ENCODE measurements around the gene LDLRAD4.
"Not testable (repeated sequence)": the region's sequence is repeated elsewhere in the genome, so short reads cannot be mapped to it uniquely, and the experiment has no call there.

Gene LDLRAD4

DNA sequence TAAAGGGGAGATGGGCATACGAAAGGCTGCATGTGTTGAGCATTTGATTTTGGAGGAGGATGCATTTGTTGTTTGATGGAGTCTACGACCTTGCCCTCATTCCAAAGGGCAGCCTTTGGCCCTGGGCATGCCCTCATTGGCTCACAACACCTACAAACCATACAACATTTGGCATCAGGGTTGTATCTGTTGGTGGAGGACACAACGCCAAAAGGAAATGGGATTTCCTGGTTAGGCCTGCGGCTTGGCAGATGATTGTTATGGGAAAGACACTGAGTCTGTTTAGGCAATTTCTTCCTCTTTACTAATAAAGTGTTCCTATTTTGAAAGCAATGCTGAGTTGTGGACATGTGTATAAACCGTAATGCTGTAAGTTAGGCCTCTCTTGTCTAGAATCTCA is 246.9 kb downstream of the LDLRAD4 start:
- Histone ChIP-seq H3K9me3 (ENCODE audit: control insufficient read depth in 5 of 5, low read length in 5 of 5) (peaks cover 0 to 2% (median 0%) of the 10 kb centered on the region in 5 donors), H3K36me3 (ENCODE audit: control insufficient read depth in 5 of 5, insufficient read depth in 5 of 5, low read length in 5 of 5) (no peaks in the 10 kb centered on the region), H3K27ac (ENCODE audit: low read depth, low read length) (peak overlapping the region; percentile 57), H3K9ac (ENCODE audit: low read length in 5 of 5) (no peak overlapping the region), H3K27me3 (ENCODE audit: control insufficient read depth in 5 of 5, insufficient read depth in 4 of 5, low read length in 5 of 5) (no peaks in the 10 kb centered on the region), H3K4me3 (ENCODE audit: low read depth in 1 of 5, low read length in 5 of 5) (peak overlapping the region in 4 of 5 donors; percentile 2 to 41 (median 20)), H3K4me1 (ENCODE audit: control insufficient read depth in 5 of 5, insufficient read depth in 5 of 5, low read length in 5 of 5) (peaks cover 2 to 46% (median 17%) of the 10 kb centered on the region in 5 donors)

DNA sequence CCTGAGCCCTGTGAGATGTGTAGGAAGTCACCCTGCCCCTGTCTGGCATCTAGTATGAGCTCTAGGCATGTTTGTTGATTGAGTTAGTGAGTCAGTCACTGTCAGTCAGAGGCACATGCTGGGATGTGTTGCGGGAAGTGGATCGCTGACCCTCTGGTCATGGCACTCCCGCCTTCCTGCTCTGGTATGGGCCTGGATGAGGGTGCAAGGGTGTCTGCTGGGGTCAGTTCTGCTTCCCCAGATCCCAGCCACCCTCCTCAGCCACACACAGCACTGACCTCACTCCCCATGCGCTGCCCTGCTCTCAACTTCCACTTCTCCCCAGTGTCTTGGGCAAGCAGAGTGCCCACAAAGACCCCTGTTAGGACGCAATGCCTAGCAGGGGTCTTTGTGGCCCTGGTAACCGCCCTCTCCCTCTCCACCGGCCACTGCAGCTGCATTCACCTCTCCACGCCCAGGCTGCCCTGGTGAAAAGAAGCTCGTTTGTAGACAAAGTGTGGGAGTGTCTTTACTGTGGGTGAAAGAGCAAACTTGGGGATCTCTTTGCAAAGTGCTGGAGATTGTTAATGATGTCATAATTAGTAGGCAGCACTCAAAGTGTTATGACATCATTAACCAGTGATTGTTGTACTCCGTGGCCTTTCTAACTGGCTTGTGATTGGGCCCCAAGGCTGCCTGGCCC is 252.1 kb downstream of the LDLRAD4 start:
- H3K9ac ChIP-seq (ENCODE audit: low read length in 5 of 5), result no peak overlapping the region
- no peaks in the 10 kb centered on the region for H3K36me3 ChIP-seq (ENCODE audit: control insufficient read depth in 5 of 5, insufficient read depth in 5 of 5, low read length in 5 of 5)
- peaks cover 3 to 28% (median 12%) of the 10 kb centered on the region in 5 donors for H3K4me1 ChIP-seq (ENCODE audit: control insufficient read depth in 5 of 5, insufficient read depth in 5 of 5, low read length in 5 of 5)
- no peak overlapping the region for H3K4me3 ChIP-seq (ENCODE audit: low read depth in 1 of 5, low read length in 5 of 5)
- no peaks in the 10 kb centered on the region for H3K27me3 ChIP-seq (ENCODE audit: control insufficient read depth in 5 of 5, insufficient read depth in 4 of 5, low read length in 5 of 5)
- no peak overlapping the region for H3K27ac ChIP-seq (ENCODE audit: low read depth, low read length)
- peaks cover 0 to 2% (median 0%) of the 10 kb centered on the region in 5 donors for H3K9me3 ChIP-seq (ENCODE audit: control insufficient read depth in 5 of 5, low read length in 5 of 5)

DNA sequence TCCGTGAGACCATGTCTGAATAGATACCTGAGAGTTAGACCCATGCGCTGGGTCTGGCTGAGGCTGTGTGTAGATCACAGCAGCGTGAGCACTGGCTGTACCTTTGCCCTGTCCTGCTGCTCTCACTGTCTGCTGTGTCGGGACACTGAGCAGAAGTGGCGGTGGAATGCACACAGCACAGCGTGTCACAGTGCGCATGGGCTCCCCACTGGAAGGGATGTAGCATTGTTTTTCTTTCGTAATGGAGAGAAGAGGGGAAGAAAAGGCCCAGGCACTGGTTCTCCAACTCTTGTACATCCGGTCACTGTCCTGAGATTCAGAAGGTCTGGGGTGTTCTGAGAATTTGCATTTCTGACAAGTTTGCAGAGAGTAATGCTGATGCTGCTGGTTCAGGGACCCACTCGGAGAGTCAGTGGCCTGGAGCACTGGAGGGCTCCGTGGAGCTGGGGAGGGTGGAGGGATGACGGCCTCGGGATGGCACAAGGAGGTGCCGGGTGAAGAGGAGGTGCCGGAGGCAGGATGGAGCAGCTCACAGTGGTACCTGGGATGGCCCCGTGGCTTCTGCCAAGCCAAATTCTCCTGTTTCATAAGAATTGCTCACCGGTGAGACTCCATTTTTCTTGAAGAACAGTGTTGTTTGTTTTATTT is 252.8 kb downstream of the LDLRAD4 start:
- no peaks in the 10 kb centered on the region for H3K27me3 ChIP-seq (ENCODE audit: control insufficient read depth in 5 of 5, insufficient read depth in 4 of 5, low read length in 5 of 5)
- H3K27ac ChIP-seq (ENCODE audit: low read depth, low read length), result no peak overlapping the region
- H3K9me3 ChIP-seq (ENCODE audit: control insufficient read depth in 5 of 5, low read length in 5 of 5), result peaks cover 0 to 2% (median 0%) of the 10 kb centered on the region in 5 donors
- H3K36me3 ChIP-seq (ENCODE audit: control insufficient read depth in 5 of 5, insufficient read depth in 5 of 5, low read length in 5 of 5), result no peaks in the 10 kb centered on the region
- peaks cover 3 to 24% (median 10%) of the 10 kb centered on the region in 5 donors for H3K4me1 ChIP-seq (ENCODE audit: control insufficient read depth in 5 of 5, insufficient read depth in 5 of 5, low read length in 5 of 5)
- H3K4me3 ChIP-seq (ENCODE audit: low read depth in 1 of 5, low read length in 5 of 5), result no peak overlapping the region
- H3K9ac ChIP-seq (ENCODE audit: low read length in 5 of 5), result no peak overlapping the region

DNA sequence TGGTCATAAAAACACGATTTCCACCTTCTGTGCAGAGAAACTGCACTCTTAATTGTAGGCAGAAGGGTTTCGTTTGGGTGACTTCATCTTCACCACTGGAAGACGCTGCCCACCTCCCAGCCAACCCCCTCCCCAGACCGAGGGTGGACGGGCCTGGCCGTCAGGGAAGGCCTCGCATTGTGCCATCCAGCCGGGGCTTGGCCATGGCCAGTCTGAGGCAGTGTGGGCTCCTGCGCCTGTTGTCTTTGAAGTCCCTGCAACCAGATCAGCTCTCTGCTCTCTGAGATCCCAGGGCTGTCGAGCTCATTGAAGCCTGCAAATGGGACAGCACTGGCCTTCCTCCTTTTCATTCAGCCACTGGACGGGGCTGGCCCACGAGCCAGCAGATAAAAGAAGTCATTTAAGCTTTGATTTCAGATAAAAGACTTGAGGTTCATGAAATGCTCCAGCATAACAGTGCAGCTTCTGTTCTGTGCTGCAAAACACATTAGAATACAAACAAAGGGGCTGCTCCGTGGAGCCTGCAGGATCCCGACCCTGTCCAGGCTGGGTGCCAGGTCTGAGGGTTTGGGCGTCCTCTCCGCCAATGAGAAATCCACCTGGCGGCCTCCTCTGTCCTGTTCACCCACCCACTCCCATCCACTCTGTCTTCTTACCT is 253.5 kb downstream of the LDLRAD4 start:
- Histone ChIP-seq H3K36me3 (ENCODE audit: control insufficient read depth in 5 of 5, insufficient read depth in 5 of 5, low read length in 5 of 5) (no peaks in the 10 kb centered on the region), H3K27me3 (ENCODE audit: control insufficient read depth in 5 of 5, insufficient read depth in 4 of 5, low read length in 5 of 5) (no peaks in the 10 kb centered on the region), H3K4me3 (ENCODE audit: low read depth in 1 of 5, low read length in 5 of 5) (no peak overlapping the region), H3K9me3 (ENCODE audit: control insufficient read depth in 5 of 5, low read length in 5 of 5) (no peaks in the 10 kb centered on the region), H3K27ac (ENCODE audit: low read depth, low read length) (no peak overlapping the region), H3K9ac (ENCODE audit: low read length in 5 of 5) (no peak overlapping the region), H3K4me1 (ENCODE audit: control insufficient read depth in 5 of 5, insufficient read depth in 5 of 5, low read length in 5 of 5) (peaks cover 3 to 24% (median 10%) of the 10 kb centered on the region in 5 donors)

DNA sequence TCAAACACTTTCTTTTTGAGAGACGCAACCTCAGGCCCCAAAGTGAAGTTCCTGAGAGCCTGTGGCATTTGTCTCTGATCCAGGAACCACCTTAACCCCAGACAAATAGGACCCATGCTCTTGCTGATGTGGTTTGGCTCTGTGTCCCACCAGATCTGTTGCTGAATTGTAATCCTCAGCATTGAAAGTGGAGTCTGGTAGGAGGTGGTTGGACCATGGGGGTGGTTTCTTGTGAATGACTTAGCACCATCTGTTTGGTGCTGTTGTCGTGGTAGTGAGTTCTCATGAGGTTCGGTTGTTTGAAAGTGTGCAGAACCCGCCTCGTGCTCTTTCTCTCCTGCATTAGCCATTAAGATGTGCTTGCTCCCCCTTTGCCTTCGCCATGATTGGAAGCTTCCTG is 255.2 kb downstream of the LDLRAD4 start:
- Histone ChIP-seq H3K9ac (ENCODE audit: low read length in 5 of 5) (no peak overlapping the region), H3K4me1 (ENCODE audit: control insufficient read depth in 5 of 5, insufficient read depth in 5 of 5, low read length in 5 of 5) (peaks cover 3 to 24% (median 10%) of the 10 kb centered on the region in 5 donors), H3K27ac (ENCODE audit: low read depth, low read length) (no peak overlapping the region), H3K27me3 (ENCODE audit: control insufficient read depth in 5 of 5, insufficient read depth in 4 of 5, low read length in 5 of 5) (no peaks in the 10 kb centered on the region), H3K36me3 (ENCODE audit: control insufficient read depth in 5 of 5, insufficient read depth in 5 of 5, low read length in 5 of 5) (peaks cover 0 to 4% (median 0%) of the 10 kb centered on the region in 5 donors), H3K9me3 (ENCODE audit: control insufficient read depth in 5 of 5, low read length in 5 of 5) (no peaks in the 10 kb centered on the region), H3K4me3 (ENCODE audit: low read depth in 1 of 5, low read length in 5 of 5) (no peak overlapping the region)

DNA sequence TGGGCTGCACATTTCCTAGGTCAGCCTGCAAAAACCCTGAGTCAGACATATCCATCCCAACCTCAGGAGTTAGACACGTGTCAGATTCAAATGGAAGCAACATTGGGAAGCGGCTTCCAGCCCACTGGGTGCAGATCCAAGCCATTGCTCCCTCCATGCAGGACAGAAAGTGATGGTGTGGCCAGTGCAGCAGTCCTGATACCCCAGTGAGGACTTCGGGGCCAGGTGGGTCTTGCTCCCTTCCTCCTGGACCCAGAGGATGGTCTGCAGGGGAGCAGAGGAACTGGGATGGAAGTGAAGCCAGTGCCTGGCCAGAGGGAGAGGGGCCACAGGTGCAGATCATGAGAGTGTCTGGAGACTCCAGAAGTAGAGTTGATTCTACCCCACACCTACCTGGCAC is 255.8 kb downstream of the LDLRAD4 start:
- H3K27ac ChIP-seq (ENCODE audit: low read depth, low read length), result no peak overlapping the region
- no peak overlapping the region for H3K9ac ChIP-seq (ENCODE audit: low read length in 5 of 5)

DNA sequence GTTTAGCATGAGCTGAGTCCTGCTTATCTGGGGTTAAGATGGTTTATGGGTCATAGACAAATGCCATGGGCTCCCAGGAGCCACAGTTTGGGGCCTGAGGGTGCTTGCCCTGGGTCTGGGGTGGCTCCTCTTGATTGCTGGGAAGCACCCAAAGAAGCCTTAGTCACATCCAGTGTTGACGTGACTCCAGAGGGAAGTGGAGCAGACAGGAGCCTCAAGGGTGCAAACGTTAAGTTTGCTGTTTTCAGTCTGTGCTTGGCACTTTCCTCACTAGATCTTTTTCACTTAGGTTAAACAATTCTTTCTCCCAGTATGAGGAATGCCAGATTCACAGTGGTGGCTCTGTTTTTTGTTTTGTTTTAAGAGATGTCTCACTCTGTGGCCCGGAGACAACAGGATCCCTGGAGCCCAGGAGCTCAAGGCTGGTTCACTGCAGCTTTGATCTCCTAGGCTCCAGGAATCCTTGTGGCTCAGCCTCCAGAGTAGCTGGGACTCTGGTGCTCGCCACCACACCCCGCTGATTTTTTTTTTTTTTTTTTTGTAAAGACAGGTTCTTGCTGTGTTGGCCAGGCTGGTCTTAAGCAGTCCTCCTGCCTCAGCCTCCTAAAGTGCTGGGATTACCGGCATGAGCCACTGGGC is 256.5 kb downstream of the LDLRAD4 start:
- H3K9ac ChIP-seq (ENCODE audit: low read length in 5 of 5), result no peak overlapping the region
- H3K4me1 ChIP-seq (ENCODE audit: control insufficient read depth in 5 of 5, insufficient read depth in 5 of 5, low read length in 5 of 5), result peaks cover 3 to 24% (median 10%) of the 10 kb centered on the region in 5 donors
- no peaks in the 10 kb centered on the region for H3K9me3 ChIP-seq (ENCODE audit: control insufficient read depth in 5 of 5, low read length in 5 of 5)
- no peak overlapping the region for H3K27ac ChIP-seq (ENCODE audit: low read depth, low read length)
- H3K4me3 ChIP-seq (ENCODE audit: low read depth in 1 of 5, low read length in 5 of 5), result no peak overlapping the region
- peaks cover 0 to 4% (median 0%) of the 10 kb centered on the region in 5 donors for H3K36me3 ChIP-seq (ENCODE audit: control insufficient read depth in 5 of 5, insufficient read depth in 5 of 5, low read length in 5 of 5)
- no peaks in the 10 kb centered on the region for H3K27me3 ChIP-seq (ENCODE audit: control insufficient read depth in 5 of 5, insufficient read depth in 4 of 5, low read length in 5 of 5)

More for the DNA sequence above, 255.8 kb downstream of the LDLRAD4 start:
- H3K4me1 ChIP-seq (ENCODE audit: control insufficient read depth in 5 of 5, insufficient read depth in 5 of 5, low read length in 5 of 5), result peaks cover 3 to 24% (median 10%) of the 10 kb centered on the region in 5 donors
- peaks cover 0 to 4% (median 0%) of the 10 kb centered on the region in 5 donors for H3K36me3 ChIP-seq (ENCODE audit: control insufficient read depth in 5 of 5, insufficient read depth in 5 of 5, low read length in 5 of 5)
- H3K9me3 ChIP-seq (ENCODE audit: control insufficient read depth in 5 of 5, low read length in 5 of 5), result no peaks in the 10 kb centered on the region
- no peak overlapping the region for H3K4me3 ChIP-seq (ENCODE audit: low read depth in 1 of 5, low read length in 5 of 5)
- no peaks in the 10 kb centered on the region for H3K27me3 ChIP-seq (ENCODE audit: control insufficient read depth in 5 of 5, insufficient read depth in 4 of 5, low read length in 5 of 5)

DNA sequence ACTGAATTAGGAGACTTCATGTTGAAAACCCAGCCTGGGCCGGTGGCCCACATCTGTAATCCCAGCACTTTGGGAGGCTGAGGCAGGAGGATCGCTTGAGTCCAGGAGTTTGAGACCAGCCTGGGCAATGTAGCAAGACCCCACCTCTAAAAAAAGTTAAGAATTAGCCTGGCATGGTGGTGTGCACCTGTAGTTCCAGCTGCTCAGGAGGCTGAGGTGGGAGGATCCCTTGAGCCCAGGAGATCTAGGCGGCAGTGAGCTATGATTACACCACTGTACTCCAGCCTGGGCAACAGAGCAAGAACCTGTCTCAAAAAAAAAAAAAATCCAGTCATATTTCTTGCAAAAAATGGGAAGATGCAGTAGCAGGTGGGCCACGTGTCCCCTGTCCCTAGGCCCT is 257.8 kb downstream of the LDLRAD4 start:
- H3K27me3 ChIP-seq (ENCODE audit: control insufficient read depth in 5 of 5, insufficient read depth in 4 of 5, low read length in 5 of 5); H3K9me3 ChIP-seq (ENCODE audit: control insufficient read depth in 5 of 5, low read length in 5 of 5); H3K36me3 ChIP-seq (ENCODE audit: control insufficient read depth in 5 of 5, insufficient read depth in 5 of 5, low read length in 5 of 5): not testable (repeated sequence)

DNA sequence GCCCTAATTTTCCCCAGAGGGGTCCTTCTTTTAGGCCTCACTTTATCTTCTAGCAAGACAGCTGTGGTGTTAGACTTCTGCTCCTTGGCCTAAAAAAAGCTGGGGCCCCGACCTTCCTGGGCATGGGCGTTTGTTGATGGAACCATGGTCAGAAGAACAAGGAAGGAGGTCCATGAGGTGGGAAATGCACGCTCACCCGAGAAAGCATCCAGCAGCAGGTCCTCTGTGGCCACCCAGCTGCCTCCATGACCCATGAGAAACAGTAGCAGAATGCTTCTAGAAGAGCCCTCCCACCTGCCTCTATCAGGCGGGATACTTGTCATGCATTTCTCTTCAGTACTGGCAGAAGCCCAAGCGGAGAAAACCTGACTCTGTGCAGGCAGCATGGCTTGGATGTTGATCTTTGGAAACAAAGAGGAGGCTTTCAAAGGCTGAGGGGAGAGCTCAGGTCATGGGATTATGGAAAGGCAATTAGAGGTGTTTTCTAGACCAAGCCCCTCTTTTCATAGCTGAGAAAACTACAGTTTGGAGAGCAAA is 258.7 kb downstream of the LDLRAD4 start:
- H3K9ac ChIP-seq (ENCODE audit: low read length in 5 of 5), result no peak overlapping the region
- peaks cover 0 to 4% (median 0%) of the 10 kb centered on the region in 5 donors for H3K36me3 ChIP-seq (ENCODE audit: control insufficient read depth in 5 of 5, insufficient read depth in 5 of 5, low read length in 5 of 5)
- H3K4me1 ChIP-seq (ENCODE audit: control insufficient read depth in 5 of 5, insufficient read depth in 5 of 5, low read length in 5 of 5), result peaks cover 0 to 11% (median 2%) of the 10 kb centered on the region in 5 donors
- H3K27ac ChIP-seq (ENCODE audit: low read depth, low read length), result no peak overlapping the region
- H3K27me3 ChIP-seq (ENCODE audit: control insufficient read depth in 5 of 5, insufficient read depth in 4 of 5, low read length in 5 of 5), result no peaks in the 10 kb centered on the region
- no peaks in the 10 kb centered on the region for H3K9me3 ChIP-seq (ENCODE audit: control insufficient read depth in 5 of 5, low read length in 5 of 5)
- H3K4me3 ChIP-seq (ENCODE audit: low read depth in 1 of 5, low read length in 5 of 5), result no peak overlapping the region

More for the DNA sequence above, 257.8 kb downstream of the LDLRAD4 start:
- not testable (repeated sequence) for H3K4me3 ChIP-seq (ENCODE audit: low read depth in 1 of 5, low read length in 5 of 5); H3K9ac ChIP-seq (ENCODE audit: low read length in 5 of 5); H3K27ac ChIP-seq (ENCODE audit: low read depth, low read length)
- H3K4me1 ChIP-seq (ENCODE audit: control insufficient read depth in 5 of 5, insufficient read depth in 5 of 5, low read length in 5 of 5), result peaks cover 0 to 13% (median 7%) of the 10 kb centered on the region in 5 donors
